GOT3 (cell line): ENCODE measurements around the gene ABCC3.
"Not testable (repeated sequence)": the region's sequence is repeated elsewhere in the genome, so short reads cannot be mapped to it uniquely, and the experiment has no call there.

Source experiments
- DNase-seq: peaks from one replicate; lab custom pipeline; 2025; ENCODE audit warnings: mixed read lengths; lab: John Stamatoyannopoulos, UW

Gene ABCC3

DNA sequence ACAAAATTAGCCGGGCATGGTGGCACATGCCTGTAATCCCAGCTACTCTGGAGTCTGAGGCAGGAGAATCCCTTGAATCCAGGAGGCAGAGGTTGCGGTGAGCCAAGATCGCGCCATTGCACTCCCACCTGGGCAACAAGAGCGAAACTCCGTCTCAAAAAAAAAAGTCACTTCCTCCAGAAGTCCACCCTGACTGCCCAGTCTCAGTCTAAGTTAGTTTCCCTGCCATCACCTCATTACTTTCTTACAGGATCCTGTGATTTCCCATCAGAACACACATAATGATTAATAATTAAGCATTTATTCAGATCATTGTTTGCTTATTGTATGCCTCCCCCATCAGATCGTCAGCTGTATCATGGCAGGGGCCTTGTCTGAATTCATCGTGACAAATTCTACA lies 31.6 kb downstream of the ABCC3 start:
- DNase-seq = no peak

DNA sequence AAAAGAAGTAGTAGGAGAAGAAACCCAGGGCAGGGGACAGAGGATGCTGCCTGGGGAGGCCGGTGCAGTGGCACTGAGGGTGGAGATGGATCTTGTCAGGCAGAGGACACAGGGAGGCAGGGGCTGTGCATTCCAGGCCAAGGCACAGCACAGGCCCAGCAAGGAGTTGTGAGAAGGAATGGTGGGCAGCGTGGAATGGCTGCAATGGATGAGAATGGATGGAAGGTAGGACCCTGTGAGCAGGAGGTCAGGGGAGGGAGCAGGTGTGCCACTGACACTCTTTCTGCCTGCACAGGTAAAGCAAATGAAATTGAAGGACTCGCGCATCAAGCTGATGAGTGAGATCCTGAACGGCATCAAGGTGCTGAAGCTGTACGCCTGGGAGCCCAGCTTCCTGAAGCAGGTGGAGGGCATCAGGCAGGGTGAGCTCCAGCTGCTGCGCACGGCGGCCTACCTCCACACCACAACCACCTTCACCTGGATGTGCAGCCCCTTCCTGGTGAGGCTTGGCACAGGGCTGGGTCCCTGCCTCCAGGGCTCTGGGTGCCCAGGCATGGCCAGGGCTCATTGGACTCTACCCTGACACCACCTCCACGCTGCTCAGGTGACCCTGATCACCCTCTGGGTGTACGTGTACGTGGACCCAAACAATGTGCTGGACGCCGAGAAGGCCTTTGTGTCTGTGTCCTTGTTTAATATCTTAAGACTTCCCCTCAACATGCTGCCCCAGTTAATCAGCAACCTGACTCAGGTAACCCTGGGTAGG lies 32.8 kb downstream of the ABCC3 start:
- DNase-seq = no peak

- no peak for DNase-seq
These were observed 33.5 kb downstream of the ABCC3 start for GRCh38 chr17:50668025-50668837.

DNA sequence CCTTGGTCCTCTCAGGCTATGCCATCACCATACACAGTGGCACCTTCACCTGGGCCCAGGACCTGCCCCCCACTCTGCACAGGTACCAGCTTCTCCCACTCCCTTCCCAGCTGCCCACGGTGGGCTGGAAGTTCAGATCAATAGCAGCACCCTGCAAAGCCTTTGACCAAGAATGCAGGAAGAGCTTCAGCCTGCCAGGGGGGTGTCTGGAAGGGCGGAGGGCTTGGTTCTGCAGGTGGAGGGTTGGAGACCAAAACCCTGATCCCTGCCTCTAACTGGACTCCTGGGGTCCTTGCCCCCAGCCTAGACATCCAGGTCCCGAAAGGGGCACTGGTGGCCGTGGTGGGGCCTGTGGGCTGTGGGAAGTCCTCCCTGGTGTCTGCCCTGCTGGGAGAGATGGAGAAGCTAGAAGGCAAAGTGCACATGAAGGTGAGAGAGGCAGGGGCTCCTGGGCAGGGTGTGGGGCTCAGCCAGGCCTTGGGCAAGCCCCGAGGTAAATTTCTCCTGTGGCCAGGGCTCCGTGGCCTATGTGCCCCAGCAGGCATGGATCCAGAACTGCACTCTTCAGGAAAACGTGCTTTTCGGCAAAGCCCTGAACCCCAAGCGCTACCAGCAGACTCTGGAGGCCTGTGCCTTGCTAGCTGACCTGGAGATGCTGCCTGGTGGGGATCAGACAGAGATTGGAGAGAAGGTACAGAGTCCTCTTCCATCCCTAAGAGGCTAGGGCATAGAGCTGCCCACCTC lies 34.3 kb downstream of the ABCC3 start:
- no peak for DNase-seq

GRCh38 chr17:50672071-50672470 lies 37.4 kb downstream of the ABCC3 start:
- DNase-seq = no peak

DNA sequence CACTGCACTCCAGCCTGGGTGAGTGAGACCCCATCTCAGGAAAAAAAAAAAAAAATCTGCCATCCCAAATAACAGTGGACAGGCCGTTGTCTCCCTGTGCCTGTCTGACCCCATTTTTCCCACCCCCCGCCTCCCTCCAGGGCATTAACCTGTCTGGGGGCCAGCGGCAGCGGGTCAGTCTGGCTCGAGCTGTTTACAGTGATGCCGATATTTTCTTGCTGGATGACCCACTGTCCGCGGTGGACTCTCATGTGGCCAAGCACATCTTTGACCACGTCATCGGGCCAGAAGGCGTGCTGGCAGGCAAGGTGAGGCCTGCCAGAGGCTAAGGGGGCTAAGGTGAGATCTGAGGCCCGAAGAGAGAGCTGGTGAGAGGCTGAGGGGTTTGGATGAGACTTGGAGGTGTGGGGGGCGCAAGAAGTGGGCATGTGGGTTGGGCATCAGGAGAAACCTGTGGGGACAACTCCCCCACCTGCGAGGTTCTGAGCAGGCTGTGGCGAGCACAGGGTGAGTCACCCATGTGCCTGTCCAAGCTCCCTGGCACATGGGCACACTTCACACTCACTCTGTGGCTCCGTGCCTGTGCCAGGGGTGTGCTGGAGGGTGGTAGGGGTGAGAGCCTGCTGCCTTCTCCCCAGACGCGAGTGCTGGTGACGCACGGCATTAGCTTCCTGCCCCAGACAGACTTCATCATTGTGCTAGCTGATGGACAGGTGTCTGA lies 38.3 kb downstream of the ABCC3 start:
- no peak for DNase-seq

- DNase-seq = no peak
These were observed 40.5 kb downstream of the ABCC3 start for GRCh38 chr17:50675190-50675589.

DNA sequence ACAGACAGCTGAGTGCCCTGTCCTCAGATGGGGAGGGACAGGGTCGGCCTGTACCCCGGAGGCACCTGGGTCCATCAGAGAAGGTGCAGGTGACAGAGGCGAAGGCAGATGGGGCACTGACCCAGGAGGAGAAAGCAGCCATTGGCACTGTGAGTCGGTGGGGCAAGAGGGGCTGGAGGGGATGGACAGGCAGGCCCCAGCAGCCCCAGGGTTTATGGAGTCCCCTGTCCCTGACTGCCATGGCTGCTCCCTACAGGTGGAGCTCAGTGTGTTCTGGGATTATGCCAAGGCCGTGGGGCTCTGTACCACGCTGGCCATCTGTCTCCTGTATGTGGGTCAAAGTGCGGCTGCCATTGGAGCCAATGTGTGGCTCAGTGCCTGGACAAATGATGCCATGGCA lies 40.9 kb downstream of the ABCC3 start:
- DNase-seq = no peak

DNA sequence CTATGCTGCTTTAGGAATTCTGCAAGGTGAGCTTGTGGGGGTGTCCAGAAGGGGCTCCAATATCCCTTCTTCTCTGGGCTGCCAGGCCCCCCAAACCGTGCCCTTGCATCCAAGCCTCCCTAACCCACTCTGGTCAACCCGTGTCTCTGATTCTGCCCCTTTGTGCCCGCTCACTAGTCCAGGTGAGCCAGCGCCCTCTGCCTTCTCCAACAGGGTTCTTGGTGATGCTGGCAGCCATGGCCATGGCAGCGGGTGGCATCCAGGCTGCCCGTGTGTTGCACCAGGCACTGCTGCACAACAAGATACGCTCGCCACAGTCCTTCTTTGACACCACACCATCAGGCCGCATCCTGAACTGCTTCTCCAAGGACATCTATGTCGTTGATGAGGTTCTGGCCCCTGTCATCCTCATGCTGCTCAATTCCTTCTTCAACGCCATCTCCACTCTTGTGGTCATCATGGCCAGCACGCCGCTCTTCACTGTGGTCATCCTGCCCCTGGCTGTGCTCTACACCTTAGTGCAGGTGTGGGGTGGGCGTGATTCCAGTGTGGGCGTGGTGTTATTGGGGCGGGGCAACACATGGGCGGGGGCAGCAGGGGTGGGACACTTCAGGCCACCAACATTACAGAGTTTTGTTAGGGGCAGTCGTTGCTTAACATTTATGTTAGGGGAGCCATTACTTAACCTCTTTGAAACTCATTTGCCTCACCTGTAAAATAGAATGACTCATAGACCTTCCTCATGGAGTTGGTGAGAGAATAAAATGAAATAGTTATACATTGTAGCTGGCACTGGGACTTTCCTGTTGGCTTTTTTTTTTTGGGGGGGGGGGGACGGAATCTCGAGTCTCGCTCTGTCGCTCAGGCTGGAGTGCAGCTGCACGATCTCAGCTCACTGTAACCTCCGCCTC lies 41.6 kb downstream of the ABCC3 start:
- DNase-seq = no peak

GRCh38 chr17:50677851-50678375 lies 43.2 kb downstream of the ABCC3 start:
- DNase-seq = no peak

- DNase-seq = no peak
These were observed 44.4 kb downstream of the ABCC3 start for GRCh38 chr17:50679008-50679544.

DNA sequence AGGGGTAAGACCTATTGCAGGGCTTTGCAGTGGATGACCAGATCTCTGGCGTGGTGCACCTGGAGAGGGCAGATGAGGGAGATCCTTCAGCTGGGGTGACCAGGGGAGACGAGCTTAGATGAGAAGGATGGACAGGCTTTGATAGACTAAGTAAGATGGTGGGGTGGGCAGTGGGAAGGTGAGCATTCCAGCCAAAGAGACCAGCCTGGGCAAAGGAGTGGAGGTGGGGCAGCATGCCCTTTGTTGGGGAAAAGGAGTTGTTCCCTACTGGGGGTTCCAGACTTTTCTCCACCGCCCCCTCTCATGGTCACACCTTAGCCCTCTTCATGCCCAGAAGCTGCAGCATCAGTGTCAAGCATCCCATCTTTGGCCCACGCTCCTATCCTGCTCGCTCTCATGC lies 45.4 kb downstream of the ABCC3 start:
- DNase-seq = no peak

- DNase-seq = not testable (repeated sequence)
These were observed 46.0 kb downstream of the ABCC3 start for GRCh38 chr17:50680543-50681262.

GRCh38 chr17:50681263-50682200 lies 46.9 kb downstream of the ABCC3 start:
- DNase-seq = no peak

DNA sequence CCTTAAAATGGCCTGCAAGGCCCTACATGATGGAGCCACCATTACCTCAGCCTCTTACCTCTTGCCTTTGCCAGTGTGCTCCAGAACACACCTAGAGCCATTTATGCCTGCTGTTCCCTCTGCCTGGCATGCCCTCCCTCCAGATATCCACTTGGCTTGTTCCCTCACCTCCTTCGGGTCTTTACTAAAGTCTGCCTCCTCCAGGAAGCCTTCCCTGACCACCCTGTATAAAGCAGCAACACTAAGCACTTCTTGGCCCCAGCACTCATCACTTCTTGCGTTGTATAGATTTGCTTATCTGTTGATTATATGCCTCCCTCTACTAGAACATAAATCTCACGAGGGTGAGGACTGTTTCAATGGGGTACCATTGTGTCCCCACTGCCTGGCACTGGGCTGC lies 47.8 kb downstream of the ABCC3 start:
- DNase-seq = no peak

GRCh38 chr17:50682938-50683337 lies 48.3 kb downstream of the ABCC3 start:
- no peak for DNase-seq

GRCh38 chr17:50683434-50684287 lies 49.0 kb downstream of the ABCC3 start:
- no peak for DNase-seq

- no peak for DNase-seq
These were observed 49.6 kb downstream of the ABCC3 start for GRCh38 chr17:50684288-50684611.
